ENCODE results near the gene CELF2.
A peak's percentile ranks its signal among the peaks of the same experiment; 100 is the strongest.

DNA sequence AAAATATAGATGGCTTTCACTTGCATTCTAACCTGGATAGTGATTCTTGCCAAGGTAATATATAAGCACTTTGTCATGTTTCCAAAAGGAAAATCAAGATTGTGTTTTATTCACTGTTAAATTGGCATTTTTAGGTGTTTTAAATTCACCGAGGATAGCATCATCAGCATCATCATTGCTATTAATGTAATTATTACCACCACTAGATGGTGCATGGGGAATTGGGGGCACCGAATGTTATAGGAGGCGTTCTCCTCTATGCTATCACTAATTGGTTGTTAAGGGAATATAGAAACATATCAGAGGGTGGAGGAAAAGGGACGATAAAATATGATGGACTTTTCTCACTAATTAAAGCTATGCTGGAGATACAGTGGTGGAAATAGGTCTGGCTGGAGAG, 95.5 kb downstream of the CELF2 start:
- TF ChIP-seq, protein P1, sequence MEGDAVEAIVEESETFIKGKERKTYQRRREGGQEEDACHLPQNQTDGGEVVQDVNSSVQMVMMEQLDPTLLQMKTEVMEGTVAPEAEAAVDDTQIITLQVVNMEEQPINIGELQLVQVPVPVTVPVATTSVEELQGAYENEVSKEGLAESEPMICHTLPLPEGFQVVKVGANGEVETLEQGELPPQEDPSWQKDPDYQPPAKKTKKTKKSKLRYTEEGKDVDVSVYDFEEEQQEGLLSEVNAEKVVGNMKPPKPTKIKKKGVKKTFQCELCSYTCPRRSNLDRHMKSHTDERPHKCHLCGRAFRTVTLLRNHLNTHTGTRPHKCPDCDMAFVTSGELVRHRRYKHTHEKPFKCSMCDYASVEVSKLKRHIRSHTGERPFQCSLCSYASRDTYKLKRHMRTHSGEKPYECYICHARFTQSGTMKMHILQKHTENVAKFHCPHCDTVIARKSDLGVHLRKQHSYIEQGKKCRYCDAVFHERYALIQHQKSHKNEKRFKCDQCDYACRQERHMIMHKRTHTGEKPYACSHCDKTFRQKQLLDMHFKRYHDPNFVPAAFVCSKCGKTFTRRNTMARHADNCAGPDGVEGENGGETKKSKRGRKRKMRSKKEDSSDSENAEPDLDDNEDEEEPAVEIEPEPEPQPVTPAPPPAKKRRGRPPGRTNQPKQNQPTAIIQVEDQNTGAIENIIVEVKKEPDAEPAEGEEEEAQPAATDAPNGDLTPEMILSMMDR (IDR thresholded peaks at IDR 0.05), result peak in 3 of 5 experiments; percentile 30 to 56 (median 45)
- no peak for TF ChIP-seq POLR2A (IDR thresholded peaks at IDR 0.05)
- no peak for TF ChIP-seq EP300 (IDR thresholded peaks at IDR 0.05)
